ENCODE measurements around the gene SPAG9.

Gene SPAG9

GRCh38 chr17:50956750-50957523 is 163.7 kb downstream of the SPAG9 start:
- Histone ChIP-seq H3K4me2 (ENCODE audit: low read depth, low read length) (no peak overlapping the region), H3K9me3 (replicated peaks; ENCODE audit: insufficient read depth, low read length) (no peaks in the 10 kb centered on the region), H3K9ac (ENCODE audit: low read length) (no peak overlapping the region), H4K20me1 (ENCODE audit: insufficient read depth, low read length) (no peaks in the 10 kb centered on the region), H3K9me2 (replicated peaks; ENCODE audit: insufficient read depth, low read length) (no peaks in the 10 kb centered on the region), H3K27me3 (replicated peaks; ENCODE audit: insufficient read depth, low read length) (no peaks in the 10 kb centered on the region), H3K4me3 (ENCODE audit: low read length) (no peak overlapping the region), H3F3A (ENCODE audit: insufficient read depth, low read length) (peaks cover 16% of the 10 kb centered on the region), H3K79me2 (ENCODE audit: low read length) (no peaks in the 10 kb centered on the region), H3K36me3 (replicated peaks; ENCODE audit: insufficient read depth, low read length) (no peaks in the 10 kb centered on the region), H3K4me1 (ENCODE audit: low read length) (peaks cover 21% of the 10 kb centered on the region), H2AFZ (ENCODE audit: low read length) (no peak overlapping the region), H3K27ac (ENCODE audit: low read length) (no peak overlapping the region)
- peak; percentile 35 for DNase-seq
- TF ChIP-seq, protein P1, sequence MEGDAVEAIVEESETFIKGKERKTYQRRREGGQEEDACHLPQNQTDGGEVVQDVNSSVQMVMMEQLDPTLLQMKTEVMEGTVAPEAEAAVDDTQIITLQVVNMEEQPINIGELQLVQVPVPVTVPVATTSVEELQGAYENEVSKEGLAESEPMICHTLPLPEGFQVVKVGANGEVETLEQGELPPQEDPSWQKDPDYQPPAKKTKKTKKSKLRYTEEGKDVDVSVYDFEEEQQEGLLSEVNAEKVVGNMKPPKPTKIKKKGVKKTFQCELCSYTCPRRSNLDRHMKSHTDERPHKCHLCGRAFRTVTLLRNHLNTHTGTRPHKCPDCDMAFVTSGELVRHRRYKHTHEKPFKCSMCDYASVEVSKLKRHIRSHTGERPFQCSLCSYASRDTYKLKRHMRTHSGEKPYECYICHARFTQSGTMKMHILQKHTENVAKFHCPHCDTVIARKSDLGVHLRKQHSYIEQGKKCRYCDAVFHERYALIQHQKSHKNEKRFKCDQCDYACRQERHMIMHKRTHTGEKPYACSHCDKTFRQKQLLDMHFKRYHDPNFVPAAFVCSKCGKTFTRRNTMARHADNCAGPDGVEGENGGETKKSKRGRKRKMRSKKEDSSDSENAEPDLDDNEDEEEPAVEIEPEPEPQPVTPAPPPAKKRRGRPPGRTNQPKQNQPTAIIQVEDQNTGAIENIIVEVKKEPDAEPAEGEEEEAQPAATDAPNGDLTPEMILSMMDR (IDR thresholded peaks at IDR 0.05; ENCODE audit: low read length) = peak; percentile 73
- TF ChIP-seq EZH2phosphoT487 (IDR thresholded peaks at IDR 0.05; ENCODE audit: low read length) (no peak), EZH2 (optimal IDR thresholded peaks at IDR 0.05; ENCODE audit: low read depth, low read length) (no peak)

GRCh38 chr17:50956409-50956749 is 164.3 kb downstream of the SPAG9 start:
- no peaks in the 10 kb centered on the region for H3K79me2 ChIP-seq (ENCODE audit: low read length)
- H3K4me3 ChIP-seq (ENCODE audit: low read length) = no peak overlapping the region
- H3K4me1 ChIP-seq (ENCODE audit: low read length) = peaks cover 21% of the 10 kb centered on the region
- no peaks in the 10 kb centered on the region for H3K36me3 ChIP-seq (replicated peaks; ENCODE audit: insufficient read depth, low read length)
- no peak overlapping the region for H3K9ac ChIP-seq (ENCODE audit: low read length)
- H3K4me2 ChIP-seq (ENCODE audit: low read depth, low read length) = no peak overlapping the region
- H3K9me3 ChIP-seq (replicated peaks; ENCODE audit: insufficient read depth, low read length) = no peaks in the 10 kb centered on the region
- no peak for DNase-seq
- no peaks in the 10 kb centered on the region for H3K27me3 ChIP-seq (replicated peaks; ENCODE audit: insufficient read depth, low read length)
- TF ChIP-seq, protein P1 (IDR thresholded peaks at IDR 0.05; ENCODE audit: low read length) = no peak
- no peak for TF ChIP-seq EZH2 (optimal IDR thresholded peaks at IDR 0.05; ENCODE audit: low read depth, low read length)
- TF ChIP-seq EZH2phosphoT487 (IDR thresholded peaks at IDR 0.05; ENCODE audit: low read length) = no peak
- H2AFZ ChIP-seq (ENCODE audit: low read length) = no peak overlapping the region
- no peaks in the 10 kb centered on the region for H3K9me2 ChIP-seq (replicated peaks; ENCODE audit: insufficient read depth, low read length)
- H3K27ac ChIP-seq (ENCODE audit: low read length) = no peak overlapping the region
- peaks cover 19% of the 10 kb centered on the region for H3F3A ChIP-seq (ENCODE audit: insufficient read depth, low read length)
- no peaks in the 10 kb centered on the region for H4K20me1 ChIP-seq (ENCODE audit: insufficient read depth, low read length)

- Histone ChIP-seq H3K4me1 (ENCODE audit: low read length) (peaks cover 23% of the 10 kb centered on the region), H3K9ac (ENCODE audit: low read length) (no peak overlapping the region), H4K20me1 (ENCODE audit: insufficient read depth, low read length) (no peaks in the 10 kb centered on the region), H3K9me3 (replicated peaks; ENCODE audit: insufficient read depth, low read length) (no peaks in the 10 kb centered on the region), H3K79me2 (ENCODE audit: low read length) (no peaks in the 10 kb centered on the region), H3K27me3 (replicated peaks; ENCODE audit: insufficient read depth, low read length) (no peaks in the 10 kb centered on the region), H3K4me2 (ENCODE audit: low read depth, low read length) (no peak overlapping the region), H3K36me3 (replicated peaks; ENCODE audit: insufficient read depth, low read length) (no peaks in the 10 kb centered on the region), H3F3A (ENCODE audit: insufficient read depth, low read length) (peaks cover 21% of the 10 kb centered on the region), H3K27ac (ENCODE audit: low read length) (no peak overlapping the region), H2AFZ (ENCODE audit: low read length) (no peak overlapping the region), H3K9me2 (replicated peaks; ENCODE audit: insufficient read depth, low read length) (no peaks in the 10 kb centered on the region), H3K4me3 (ENCODE audit: low read length) (no peak overlapping the region)
- TF ChIP-seq EZH2phosphoT487 (IDR thresholded peaks at IDR 0.05; ENCODE audit: low read length) (no peak), EZH2 (optimal IDR thresholded peaks at IDR 0.05; ENCODE audit: low read depth, low read length) (no peak)
- TF ChIP-seq, protein P1 (IDR thresholded peaks at IDR 0.05; ENCODE audit: low read length) = no peak
- no peak for DNase-seq
Measured at GRCh38 chr17:50955667-50956120, 165.0 kb downstream of the SPAG9 start.

Measured in MM.1S (cell line).